PC-3 (cell line): ENCODE measurements around the gene GAB4. TPM values are rescaled to one million over a fixed set of nuclear protein-coding genes. Genes with fewer than 3 reads are reported as not detected.

Experiments
- ATAC-seq: fragments of 200-7000 bp; cut with Tn5 transposase; 2 replicates; pipeline ENCODE4 v1.9.1; 2020; ENCODE audit warnings: mild to moderate bottlenecking, moderate library complexity
- BruUV-seq: library from RNA; stranded (reverse); fragments of 400-500 nt; replicated peaks from 2 replicates; lab custom pipeline; 2021; lab: Mats Ljungman, UMichigan
- CTCF ChIA-PET: fragments of 300-600 bp; sonication (Branson Sonifier 250); formaldehyde crosslinking; loops from one replicate; lab custom pipeline; 2022; ENCODE audit warnings: antibody characterized with exemption; lab: Charles Lee
- POLR2A ChIA-PET: fragments of 300-600 bp; sonication (Branson Sonifier 250); formaldehyde crosslinking; loops from one replicate; lab custom pipeline; 2022; ENCODE audit warnings: antibody characterized with exemption; ENCODE audit not compliant: unreplicated experiment; lab: Charles Lee
- DNase-seq: peaks from one replicate; pipeline ENCODE4 v3.0.0-alpha.2; 2015
- H2AFZ ChIP-seq: fragments of 300-600 bp; sonication (generic); 2 replicates; pipeline ENCODE4 v1.6.0; 2016; ENCODE audit warnings: antibody characterized with exemption, low read length
- H3F3A ChIP-seq: fragments of 300-600 bp; sonication (generic); one replicate; pipeline ENCODE4 v1.6.0; 2017; ENCODE audit warnings: antibody characterized with exemption, low read length, control low read depth, mild to moderate bottlenecking; ENCODE audit not compliant: unreplicated experiment
- H3K27ac ChIP-seq: fragments of 300-600 bp; sonication (generic); 2 replicates; pipeline ENCODE4 v1.5.1; 2016; ENCODE audit warnings: mild to moderate bottlenecking, low read length
- H3K27me3 ChIP-seq: fragments of 300-600 bp; sonication (generic); 2 replicates; pipeline ENCODE4 v1.6.1; 2016; ENCODE audit warnings: low read length, mixed read lengths
- H3K36me3 ChIP-seq: fragments of 300-600 bp; sonication (generic); 2 replicates; pipeline ENCODE4 v1.6.1; 2016; ENCODE audit warnings: low read depth, mixed run types, low read length, mixed read lengths
- H3K4me1 ChIP-seq: fragments of 300-600 bp; sonication (generic); 2 replicates; pipeline ENCODE4 v1.5.1; 2016; ENCODE audit warnings: low read length; ENCODE audit not compliant: insufficient read depth
- H3K4me2 ChIP-seq: fragments of 300-600 bp; sonication (generic); 2 replicates; pipeline ENCODE4 v1.6.0; 2016; ENCODE audit warnings: low read length
- H3K4me3 ChIP-seq: fragments of 300-600 bp; sonication (generic); 2 replicates; pipeline ENCODE4 v1.5.1; 2016; ENCODE audit warnings: mild to moderate bottlenecking, low read length, mixed read lengths
- H3K79me2 ChIP-seq: fragments of 300-600 bp; sonication (generic); 2 replicates; pipeline ENCODE4 v1.6.1; 2017; ENCODE audit warnings: low read length, mixed read lengths
- H3K9ac ChIP-seq: fragments of 300-600 bp; sonication (generic); 2 replicates; pipeline ENCODE4 v1.6.0; 2016; ENCODE audit warnings: mild to moderate bottlenecking, low read length
- H3K9me2 ChIP-seq: fragments of 300-600 bp; sonication (generic); replicated peaks from 2 replicates; pipeline ENCODE4 v1.6.1; 2016; ENCODE audit warnings: mixed run types, low read length, mixed read lengths
- H3K9me3 ChIP-seq: fragments of 300-600 bp; sonication (generic); 2 replicates; pipeline ENCODE4 v1.6.1; 2016; ENCODE audit warnings: low read length, mixed read lengths
- H4K20me1 ChIP-seq: fragments of 300-600 bp; sonication (generic); 2 replicates; pipeline ENCODE4 v1.6.1; 2016; ENCODE audit warnings: low read length, mixed read lengths
- EZH2 ChIP-seq: fragments of 300-600 bp; sonication (generic); IDR thresholded peaks from one replicate; pipeline ENCODE4 v1.6.1; 2017; ENCODE audit warnings: antibody characterized with exemption, mild to moderate bottlenecking, low read length; ENCODE audit not compliant: unreplicated experiment
- EZH2phosphoT487 ChIP-seq: fragments of 300-600 bp; sonication (generic); IDR thresholded peaks from 2 replicates; pipeline ENCODE4 v1.6.1; 2018; ENCODE audit warnings: mild to moderate bottlenecking, antibody characterized with exemption, low read length, borderline replicate concordance
- intact Hi-C: fragments of 100-400 bp; cut with micrococcal nuclease; formaldehyde crosslinking; loops from 2 replicates; pipeline ENCODE4 v1.9.0; 2023
- total RNA-seq: library from RNA; depleted of rRNA; stranded (reverse); fragments of >200 nt; gene quantifications from 2 replicates; pipeline ENCODE4 v1.2.3, GENCODE V29; 2014
- TF ChIP-seq, protein P1 (sequence below): fragments of 300-600 bp; sonication (generic); conservative IDR thresholded peaks from 2 replicates; pipeline ENCODE4 v1.5.1; 2017; ENCODE audit warnings: antibody characterized with exemption, low read depth, mild to moderate bottlenecking, low read length

The GAB4 gene
- total RNA-seq, 1 experiment from 2014 or later: not detected

DNA sequence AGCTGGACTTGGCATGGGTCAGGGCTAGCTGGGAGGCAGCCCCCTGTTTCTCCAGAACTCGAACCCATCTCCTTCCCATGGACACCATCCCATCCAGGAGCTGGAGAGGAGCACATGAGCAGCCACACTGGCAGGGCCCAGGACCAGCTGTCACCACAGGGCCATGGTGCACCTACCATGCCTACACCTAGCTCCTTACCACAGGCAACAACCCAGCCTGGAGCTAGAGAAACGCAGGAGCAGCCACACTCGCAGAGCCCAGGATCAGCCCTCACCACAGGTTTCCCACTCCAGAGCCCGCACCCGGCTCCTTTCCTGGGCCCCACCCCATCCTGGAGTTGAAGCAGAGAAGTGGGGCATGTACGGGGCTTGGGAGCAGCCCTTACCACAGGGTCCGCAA, 50.2 kb downstream of the GAB4 start:
- DNase-seq (no peak), ATAC-seq (no peak)
- intact Hi-C loops: no loop called here
- CTCF ChIA-PET: no interaction called here
- H3K27ac ChIP-seq: no peak overlapping the region
- no peak overlapping the region for H3K4me3 ChIP-seq
- no peaks in the 10 kb centered on the region for H3K79me2 ChIP-seq
- TF ChIP-seq EZH2phosphoT487: no peak
- TF ChIP-seq, protein P1, sequence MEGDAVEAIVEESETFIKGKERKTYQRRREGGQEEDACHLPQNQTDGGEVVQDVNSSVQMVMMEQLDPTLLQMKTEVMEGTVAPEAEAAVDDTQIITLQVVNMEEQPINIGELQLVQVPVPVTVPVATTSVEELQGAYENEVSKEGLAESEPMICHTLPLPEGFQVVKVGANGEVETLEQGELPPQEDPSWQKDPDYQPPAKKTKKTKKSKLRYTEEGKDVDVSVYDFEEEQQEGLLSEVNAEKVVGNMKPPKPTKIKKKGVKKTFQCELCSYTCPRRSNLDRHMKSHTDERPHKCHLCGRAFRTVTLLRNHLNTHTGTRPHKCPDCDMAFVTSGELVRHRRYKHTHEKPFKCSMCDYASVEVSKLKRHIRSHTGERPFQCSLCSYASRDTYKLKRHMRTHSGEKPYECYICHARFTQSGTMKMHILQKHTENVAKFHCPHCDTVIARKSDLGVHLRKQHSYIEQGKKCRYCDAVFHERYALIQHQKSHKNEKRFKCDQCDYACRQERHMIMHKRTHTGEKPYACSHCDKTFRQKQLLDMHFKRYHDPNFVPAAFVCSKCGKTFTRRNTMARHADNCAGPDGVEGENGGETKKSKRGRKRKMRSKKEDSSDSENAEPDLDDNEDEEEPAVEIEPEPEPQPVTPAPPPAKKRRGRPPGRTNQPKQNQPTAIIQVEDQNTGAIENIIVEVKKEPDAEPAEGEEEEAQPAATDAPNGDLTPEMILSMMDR: no peak
- TF ChIP-seq EZH2: no peak
- no TSS peak for BruUV-seq
- POLR2A ChIA-PET: no interaction called here
- no peaks in the 10 kb centered on the region for H3K9me3 ChIP-seq
- H4K20me1 ChIP-seq: no peaks in the 10 kb centered on the region
- H3K4me1 ChIP-seq: no peaks in the 10 kb centered on the region
- no peaks in the 10 kb centered on the region for H3K9me2 ChIP-seq
- no peak overlapping the region for H2AFZ ChIP-seq
- no peaks in the 10 kb centered on the region for H3K27me3 ChIP-seq
- no peak overlapping the region for H3K9ac ChIP-seq
- no peaks in the 10 kb centered on the region for H3F3A ChIP-seq
- no peaks in the 10 kb centered on the region for H3K36me3 ChIP-seq
- no peak overlapping the region for H3K4me2 ChIP-seq

DNA sequence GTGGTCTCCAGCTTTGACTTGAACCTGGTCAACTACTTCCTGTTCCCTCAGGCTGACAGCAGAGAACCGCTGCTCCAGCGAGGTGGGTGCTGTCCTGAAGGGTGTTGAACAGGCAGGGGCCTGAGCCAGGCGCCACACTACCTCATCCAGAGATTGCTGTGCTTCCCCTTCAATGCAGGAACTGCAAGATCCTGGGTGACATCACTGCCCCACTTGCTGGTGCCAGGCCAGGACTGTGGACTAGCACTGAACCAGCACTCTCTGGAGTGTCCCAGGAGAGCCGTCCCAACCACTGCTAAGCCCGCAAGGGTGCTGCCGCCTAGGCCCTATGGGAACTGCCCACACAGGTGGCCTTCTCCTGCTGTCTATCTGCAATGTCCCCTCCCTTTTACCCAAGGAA, 51.7 kb downstream of the GAB4 start:
- Histone ChIP-seq H3K27ac (no peak overlapping the region), H3K9ac (no peak overlapping the region), H3K27me3 (no peaks in the 10 kb centered on the region), H3K4me1 (no peaks in the 10 kb centered on the region), H3K9me2 (no peaks in the 10 kb centered on the region), H3K4me2 (no peak overlapping the region), H3K36me3 (no peaks in the 10 kb centered on the region), H2AFZ (no peak overlapping the region), H3K9me3 (no peaks in the 10 kb centered on the region), H3K79me2 (no peaks in the 10 kb centered on the region), H3K4me3 (no peak overlapping the region), H3F3A (no peaks in the 10 kb centered on the region), H4K20me1 (no peaks in the 10 kb centered on the region)
- DNase-seq (no peak), ATAC-seq (no peak)
- CTCF ChIA-PET: no interaction called here
- no peak for TF ChIP-seq EZH2
- TF ChIP-seq EZH2phosphoT487: no peak
- TF ChIP-seq, protein P1: no peak
- POLR2A ChIA-PET: no interaction called here
- intact Hi-C loops: no loop called here
- no TSS peak for BruUV-seq

DNA sequence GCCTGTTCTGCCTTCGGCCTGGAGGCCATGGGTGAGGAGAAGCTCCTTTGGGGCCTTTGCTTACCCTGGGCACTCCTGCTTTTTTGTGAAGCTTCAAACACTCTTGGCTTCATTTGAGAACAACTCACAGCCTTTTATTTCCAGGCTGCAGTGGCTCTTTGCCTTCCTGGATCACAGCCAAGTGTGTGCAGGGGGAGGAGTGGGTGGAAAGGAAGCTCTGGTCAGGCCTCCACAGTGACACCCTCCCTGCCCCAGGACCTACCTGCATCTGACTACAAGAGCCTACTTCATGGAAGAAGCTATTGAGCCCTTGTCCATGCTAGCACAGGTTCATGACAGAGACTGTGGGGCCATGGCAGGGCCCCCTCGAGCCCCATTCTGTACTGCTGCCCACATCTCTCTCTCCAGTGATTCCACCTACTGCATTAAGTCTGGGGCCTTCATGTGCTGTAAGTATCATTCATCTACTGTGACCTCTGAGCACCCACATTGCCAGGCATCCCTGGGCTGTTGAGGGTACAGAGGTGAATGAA, 52.3 kb downstream of the GAB4 start:
- DNase-seq: no peak
- Histone ChIP-seq H3K9me2 (no peaks in the 10 kb centered on the region), H2AFZ (no peak overlapping the region), H4K20me1 (no peaks in the 10 kb centered on the region), H3K9me3 (no peaks in the 10 kb centered on the region), H3K27ac (no peak overlapping the region), H3F3A (no peaks in the 10 kb centered on the region), H3K79me2 (no peaks in the 10 kb centered on the region), H3K4me2 (no peak overlapping the region), H3K36me3 (no peaks in the 10 kb centered on the region), H3K4me3 (no peak overlapping the region), H3K27me3 (no peaks in the 10 kb centered on the region), H3K4me1 (no peaks in the 10 kb centered on the region), H3K9ac (no peak overlapping the region)
- TF ChIP-seq, protein P1: no peak
- TF ChIP-seq EZH2 (no peak), EZH2phosphoT487 (no peak)
- ChIA-PET CTCF (no interaction called here), POLR2A (no interaction called here)
- ATAC-seq: no peak
- no TSS peak for BruUV-seq
- intact Hi-C loops: no loop called here
